RWPE1 (cell line): ENCODE results near the gene OBSL1.

Experiments
- CTCF ChIA-PET: fragments of 350-600 bp; sonication (Branson Sonifier 250); formaldehyde crosslinking; extraction: SDS; loops from one replicate; lab custom pipeline; 2021; lab: Yijun Ruan, JAX
- POLR2A ChIA-PET: fragments of 400-600 bp; formaldehyde crosslinking; extraction: SDS; loops from one replicate; lab custom pipeline; 2020; ENCODE audit warnings: antibody characterized with exemption; ENCODE audit not compliant: low non-redundant PET; lab: Yijun Ruan, JAX
- DNase-seq: peaks from one replicate; pipeline ENCODE4 v3.0.0; 2012; ENCODE audit warnings: low spot score
- H3K27ac ChIP-seq: fragments of 450-650 bp; 2 replicates; pipeline ENCODE4 v1.5.1; 2017
- TF ChIP-seq, protein P1 (sequence below): fragments of 450-650 bp; conservative IDR thresholded peaks from 2 replicates; pipeline ENCODE4 v1.5.1; 2017; ENCODE audit warnings: low read depth, mild to moderate bottlenecking

Gene OBSL1

DNA sequence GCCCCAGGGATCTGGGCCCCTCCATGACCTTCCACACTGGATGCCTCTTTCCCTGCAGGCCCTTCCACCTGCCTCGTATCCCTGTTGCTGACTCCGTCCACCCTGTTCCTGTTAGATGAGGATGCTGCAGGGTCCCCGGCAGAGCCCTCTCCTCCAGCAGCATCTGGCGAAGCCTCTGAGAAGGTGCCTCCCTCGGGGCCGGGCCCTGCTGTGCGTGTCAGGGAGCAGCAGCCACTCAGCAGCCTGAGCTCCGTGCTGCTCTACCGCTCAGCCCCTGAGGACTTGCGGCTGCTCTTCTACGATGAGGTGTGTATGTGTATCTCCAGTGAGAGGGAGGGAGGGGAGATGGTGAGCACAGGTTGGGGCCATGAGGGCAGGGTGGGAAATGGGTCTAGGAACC is 43.7 kb upstream of the OBSL1 start:
- no peak overlapping the region for H3K27ac ChIP-seq
- TF ChIP-seq, protein P1, sequence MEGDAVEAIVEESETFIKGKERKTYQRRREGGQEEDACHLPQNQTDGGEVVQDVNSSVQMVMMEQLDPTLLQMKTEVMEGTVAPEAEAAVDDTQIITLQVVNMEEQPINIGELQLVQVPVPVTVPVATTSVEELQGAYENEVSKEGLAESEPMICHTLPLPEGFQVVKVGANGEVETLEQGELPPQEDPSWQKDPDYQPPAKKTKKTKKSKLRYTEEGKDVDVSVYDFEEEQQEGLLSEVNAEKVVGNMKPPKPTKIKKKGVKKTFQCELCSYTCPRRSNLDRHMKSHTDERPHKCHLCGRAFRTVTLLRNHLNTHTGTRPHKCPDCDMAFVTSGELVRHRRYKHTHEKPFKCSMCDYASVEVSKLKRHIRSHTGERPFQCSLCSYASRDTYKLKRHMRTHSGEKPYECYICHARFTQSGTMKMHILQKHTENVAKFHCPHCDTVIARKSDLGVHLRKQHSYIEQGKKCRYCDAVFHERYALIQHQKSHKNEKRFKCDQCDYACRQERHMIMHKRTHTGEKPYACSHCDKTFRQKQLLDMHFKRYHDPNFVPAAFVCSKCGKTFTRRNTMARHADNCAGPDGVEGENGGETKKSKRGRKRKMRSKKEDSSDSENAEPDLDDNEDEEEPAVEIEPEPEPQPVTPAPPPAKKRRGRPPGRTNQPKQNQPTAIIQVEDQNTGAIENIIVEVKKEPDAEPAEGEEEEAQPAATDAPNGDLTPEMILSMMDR = no peak
- ChIA-PET POLR2A (no interaction called here), CTCF (no interaction called here)
- no peak for DNase-seq

DNA sequence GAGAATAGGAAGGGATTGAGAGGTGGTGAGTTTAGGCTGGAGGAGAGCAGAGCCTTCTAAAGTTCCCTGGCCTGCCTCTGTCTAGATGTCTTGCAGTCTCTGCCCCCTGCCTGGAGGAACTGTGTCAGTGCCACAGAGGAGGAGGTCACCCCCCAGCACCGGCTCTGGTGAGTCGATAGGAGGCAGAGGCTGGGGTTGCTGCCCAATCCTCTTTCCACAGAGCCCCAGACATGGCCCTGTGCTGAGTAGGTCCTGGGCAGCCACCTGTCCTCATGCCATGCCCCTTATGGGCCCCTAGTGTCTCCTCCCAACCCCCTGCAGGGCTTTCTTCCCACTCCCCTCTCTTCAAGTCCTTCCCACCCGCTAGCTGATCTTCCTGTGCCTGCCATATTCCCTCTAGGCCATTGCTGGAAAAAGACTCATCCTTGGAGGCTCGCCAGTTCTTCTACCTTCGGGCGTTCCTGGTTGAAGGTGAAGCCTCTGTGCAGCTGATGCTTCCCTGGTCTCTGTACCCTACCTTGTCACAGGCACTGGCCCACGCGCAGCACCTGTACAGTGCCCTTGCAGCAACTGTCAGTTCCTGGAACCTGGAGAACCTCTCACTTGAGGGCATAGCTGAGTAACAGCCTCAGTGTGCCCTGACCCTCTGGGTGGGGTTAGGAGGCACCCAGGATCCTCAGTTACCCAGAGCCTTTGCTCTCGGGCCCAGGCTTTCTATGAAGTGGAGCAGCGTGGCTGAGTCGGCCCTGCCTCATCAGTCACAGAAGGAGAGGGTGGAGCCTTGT is 42.9 kb upstream of the OBSL1 start:
- no peak overlapping the region for H3K27ac ChIP-seq
- ChIA-PET CTCF (no interaction called here), POLR2A (interaction anchor here (0.8 kb wide), 1 partner anchor 30 kb away, joined by 3 read pairs; no protein-coding TSS in a partner anchor)
- TF ChIP-seq, protein P1 = no peak
- no peak for DNase-seq

DNA sequence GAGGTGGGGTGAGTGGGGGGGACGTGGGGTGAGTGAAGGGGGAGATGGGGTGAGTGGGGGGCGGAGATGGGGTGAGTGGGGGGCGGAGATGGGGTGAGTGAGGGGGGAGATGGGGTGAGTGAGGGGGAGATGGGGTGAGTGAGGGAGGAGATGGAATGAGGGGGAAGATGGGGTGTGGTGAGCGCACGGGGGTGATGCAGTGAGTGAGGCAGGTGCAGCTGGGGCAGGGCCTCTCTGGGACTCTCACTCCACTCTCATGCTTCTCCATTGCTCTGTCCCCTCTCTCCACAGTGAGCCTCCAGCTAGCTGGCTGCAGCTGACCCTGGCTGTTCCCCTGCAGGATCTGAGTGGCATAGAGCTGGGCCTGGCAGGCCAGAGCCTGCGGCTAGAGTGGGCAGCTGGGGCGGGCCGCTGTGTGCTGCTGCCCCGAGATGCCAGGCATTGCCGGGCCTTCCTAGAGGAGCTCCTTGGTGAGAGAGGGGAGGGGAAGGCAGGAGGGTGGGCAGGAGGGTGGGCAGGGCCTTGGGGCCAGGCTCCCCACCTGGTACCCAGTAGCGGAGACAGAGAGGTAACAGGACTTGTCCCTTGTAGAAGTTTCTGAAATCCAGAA is 42.2 kb upstream of the OBSL1 start:
- ChIA-PET POLR2A (interaction anchor here (0.8 kb wide), 1 partner anchor 30 kb away, joined by 3 read pairs; no protein-coding TSS in a partner anchor), CTCF (interaction anchor here (0.6 kb wide), 1 partner anchor 53 kb away, joined by 4 read pairs; no protein-coding TSS in a partner anchor)
- H3K27ac ChIP-seq = no peak overlapping the region
- TF ChIP-seq, protein P1 = no peak
- no peak for DNase-seq

DNA sequence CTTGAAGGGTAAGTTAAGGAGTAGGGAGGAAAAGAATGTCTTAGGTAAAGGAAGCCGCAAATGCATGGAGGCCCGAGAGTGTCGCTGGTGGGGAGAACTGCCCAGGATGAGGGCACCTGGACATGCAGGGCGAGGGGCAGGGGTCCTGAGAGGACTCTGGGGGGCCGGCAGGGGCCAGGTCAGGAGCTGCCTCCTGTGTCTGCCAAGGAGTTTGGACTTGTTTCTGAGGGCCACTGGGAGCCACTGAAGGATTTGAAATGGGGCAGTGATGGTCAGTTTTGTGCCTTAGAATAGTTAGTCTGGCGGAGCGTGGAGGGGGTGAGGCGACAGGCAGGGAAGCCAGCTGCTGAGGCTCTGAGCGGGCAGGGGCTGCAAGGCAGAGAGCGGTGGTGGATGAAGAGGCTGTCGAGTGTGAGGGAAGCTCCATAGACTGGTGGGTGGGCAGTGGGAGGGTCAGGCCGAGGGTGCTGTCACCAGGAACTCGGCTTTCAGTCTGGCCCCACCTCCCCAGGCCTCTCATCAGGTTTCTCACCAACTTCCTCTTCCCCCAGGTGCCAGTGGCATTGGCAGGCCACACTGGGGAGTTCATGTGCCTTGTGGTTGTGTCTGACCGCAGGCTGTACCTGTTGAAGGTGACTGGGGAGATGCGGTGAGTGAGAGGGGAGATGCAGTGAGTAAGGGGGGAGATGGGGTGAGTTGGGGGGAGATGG is 41.4 kb upstream of the OBSL1 start:
- CTCF ChIA-PET = interaction anchor here (0.6 kb wide), 1 partner anchor 52 kb away, joined by 4 read pairs; no protein-coding TSS in a partner anchor
- TF ChIP-seq, protein P1 = no peak
- no peak for DNase-seq
- POLR2A ChIA-PET = no interaction called here
- no peak overlapping the region for H3K27ac ChIP-seq

DNA sequence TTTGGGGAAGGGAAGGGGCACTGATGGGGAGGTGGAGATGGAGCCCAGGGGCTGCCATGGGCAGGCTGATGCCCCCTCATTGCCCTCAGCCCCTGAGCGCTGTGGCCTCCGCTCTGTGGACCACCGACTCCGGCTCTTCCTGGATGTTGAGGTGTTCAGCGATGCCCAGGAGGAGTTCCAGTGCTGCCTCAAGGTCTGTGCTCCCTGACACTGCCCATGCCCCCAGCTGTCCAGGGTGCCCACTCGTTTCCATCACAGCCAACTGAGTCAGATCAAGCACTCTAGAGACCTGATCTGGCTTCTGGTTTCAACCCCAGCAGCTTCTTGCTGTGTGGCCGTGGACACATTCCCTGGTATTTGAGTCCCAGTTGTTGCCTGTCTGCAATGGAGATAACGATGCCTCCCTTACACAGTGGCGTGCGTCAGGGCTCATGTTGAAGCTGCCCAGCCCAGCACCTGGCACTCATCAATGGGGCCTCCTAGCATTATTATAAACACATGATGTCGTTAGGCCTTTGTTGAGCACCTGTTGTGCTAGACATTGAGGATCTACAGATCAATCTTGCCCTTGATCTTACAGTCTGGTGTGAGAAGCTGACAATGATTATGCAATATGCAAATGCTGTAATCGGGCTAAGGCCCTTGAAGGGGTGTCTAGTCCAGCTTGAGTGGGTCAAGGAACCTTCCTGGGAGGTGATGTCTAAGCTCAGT is 40.7 kb upstream of the OBSL1 start:
- ChIA-PET CTCF (no interaction called here), POLR2A (no interaction called here)
- TF ChIP-seq, protein P1 = no peak
- H3K27ac ChIP-seq = no peak overlapping the region
- DNase-seq = no peak

DNA sequence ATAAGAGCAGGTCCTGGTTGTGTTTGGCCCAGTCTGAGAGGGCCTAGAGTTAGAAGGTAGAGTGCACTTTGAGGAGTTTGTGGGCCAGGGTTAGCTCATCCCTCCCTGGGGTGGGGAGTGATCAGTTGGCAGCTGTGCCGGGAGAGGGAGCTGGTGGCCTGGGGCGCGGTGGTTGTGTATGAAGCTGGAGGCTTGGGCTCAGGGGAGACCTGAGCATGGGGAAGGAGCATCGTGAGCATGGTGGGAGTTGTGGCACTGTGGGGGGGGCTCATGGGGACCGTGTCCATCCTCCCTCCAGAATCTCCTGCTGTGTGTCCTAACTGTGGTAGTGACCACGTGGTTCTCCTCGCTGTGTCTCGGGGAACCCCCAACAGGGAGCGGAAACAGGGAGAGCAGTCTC is 40.0 kb upstream of the OBSL1 start:
- POLR2A ChIA-PET = no interaction called here
- TF ChIP-seq, protein P1 = no peak
- CTCF ChIA-PET = no interaction called here
- no peak overlapping the region for H3K27ac ChIP-seq
- no peak for DNase-seq
